WI38 (cell line): ENCODE results near the gene PLPP1.

Experiments used
- H3K4me3 ChIP-seq: 2 replicates; pipeline ENCODE4 v1.5.1; 2011; ENCODE audit warnings: low read depth, mild to moderate bottlenecking, control low read depth, low read length
- CTCF ChIP-seq: IDR thresholded peaks from 2 replicates; pipeline ENCODE4 v1.5.1; 2012; ENCODE audit warnings: low read depth, mild to moderate bottlenecking, control low read depth, low read length

PLPP1 gene

GRCh38 chr5:55520117-55520839 is 14.5 kb downstream of the PLPP1 start:
- no peak for TF ChIP-seq CTCF
- H3K4me3 ChIP-seq, result no peak overlapping the region

GRCh38 chr5:55518831-55519390 is 15.9 kb downstream of the PLPP1 start:
- no peak for TF ChIP-seq CTCF
- no peak overlapping the region for H3K4me3 ChIP-seq

- no peak overlapping the region for H3K4me3 ChIP-seq
- TF ChIP-seq CTCF, result no peak
Measured at GRCh38 chr5:55517804-55518203, 17.0 kb downstream of the PLPP1 start.

GRCh38 chr5:55511010-55511409 is 23.8 kb downstream of the PLPP1 start:
- TF ChIP-seq CTCF, result no peak

GRCh38 chr5:55510523-55510880 is 24.3 kb downstream of the PLPP1 start:
- no peak for TF ChIP-seq CTCF
- no peak overlapping the region for H3K4me3 ChIP-seq

More at GRCh38 chr5:55511010-55511409, 23.8 kb downstream of the PLPP1 start:
- H3K4me3 ChIP-seq, result no peak overlapping the region

GRCh38 chr5:55509796-55510522 is 24.8 kb downstream of the PLPP1 start:
- no peak for TF ChIP-seq CTCF
- no peak overlapping the region for H3K4me3 ChIP-seq

GRCh38 chr5:55509097-55509496 is 25.7 kb downstream of the PLPP1 start:
- H3K4me3 ChIP-seq, result no peak overlapping the region
- TF ChIP-seq CTCF, result no peak
